ENCODE measurements around the gene XYLT1. TPM values are rescaled to one million over a fixed set of nuclear protein-coding genes. Genes with fewer than 3 reads are reported as not detected.

The XYLT1 gene
- total RNA-seq, 1 experiment from 2014 or later: 1.7 TPM

GRCh38 chr16:17463335-17463734 lies 7.4 kb downstream of the XYLT1 start:
- Histone ChIP-seq H2AFZ (no peak overlapping the region), H3K36me3 (ENCODE audit: low read depth) (no peaks in the 10 kb centered on the region), H3F3A (ENCODE audit: insufficient read depth, low read depth) (no peaks in the 10 kb centered on the region), H3K9me2 (ENCODE audit: insufficient read depth) (no peaks in the 10 kb centered on the region), H3K4me2 (no peak overlapping the region), H3K27ac (no peak overlapping the region), H4K20me1 (ENCODE audit: insufficient read depth) (no peaks in the 10 kb centered on the region), H3K4me1 (replicated peaks; ENCODE audit: insufficient read depth) (no peaks in the 10 kb centered on the region), H3K27me3 (ENCODE audit: insufficient read depth, low read depth) (peaks cover 14% of the 10 kb centered on the region; the same call in 1 of the 2 replicates), H3K4me3 (no peak overlapping the region), H3K9me3 (ENCODE audit: insufficient read depth, low read depth) (no peaks in the 10 kb centered on the region), H3K79me2 (ENCODE audit: low read depth) (no peaks in the 10 kb centered on the region)
- DNase-seq: no peak
- intact Hi-C loops (cut with micrococcal nuclease; ENCODE audit: unreplicated experiment): no loop called here
- TF ChIP-seq, protein P1, sequence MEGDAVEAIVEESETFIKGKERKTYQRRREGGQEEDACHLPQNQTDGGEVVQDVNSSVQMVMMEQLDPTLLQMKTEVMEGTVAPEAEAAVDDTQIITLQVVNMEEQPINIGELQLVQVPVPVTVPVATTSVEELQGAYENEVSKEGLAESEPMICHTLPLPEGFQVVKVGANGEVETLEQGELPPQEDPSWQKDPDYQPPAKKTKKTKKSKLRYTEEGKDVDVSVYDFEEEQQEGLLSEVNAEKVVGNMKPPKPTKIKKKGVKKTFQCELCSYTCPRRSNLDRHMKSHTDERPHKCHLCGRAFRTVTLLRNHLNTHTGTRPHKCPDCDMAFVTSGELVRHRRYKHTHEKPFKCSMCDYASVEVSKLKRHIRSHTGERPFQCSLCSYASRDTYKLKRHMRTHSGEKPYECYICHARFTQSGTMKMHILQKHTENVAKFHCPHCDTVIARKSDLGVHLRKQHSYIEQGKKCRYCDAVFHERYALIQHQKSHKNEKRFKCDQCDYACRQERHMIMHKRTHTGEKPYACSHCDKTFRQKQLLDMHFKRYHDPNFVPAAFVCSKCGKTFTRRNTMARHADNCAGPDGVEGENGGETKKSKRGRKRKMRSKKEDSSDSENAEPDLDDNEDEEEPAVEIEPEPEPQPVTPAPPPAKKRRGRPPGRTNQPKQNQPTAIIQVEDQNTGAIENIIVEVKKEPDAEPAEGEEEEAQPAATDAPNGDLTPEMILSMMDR (conservative IDR thresholded peaks at IDR 0.05): no peak
- no peak for TF ChIP-seq EZH2 (IDR thresholded peaks at IDR 0.05; ENCODE audit: low read depth)
- CTCF ChIA-PET: no interaction called here
- POLR2A ChIA-PET (ENCODE audit: unreplicated experiment): no interaction called here
- BruUV-seq (replicated peaks): no TSS peak

DNA sequence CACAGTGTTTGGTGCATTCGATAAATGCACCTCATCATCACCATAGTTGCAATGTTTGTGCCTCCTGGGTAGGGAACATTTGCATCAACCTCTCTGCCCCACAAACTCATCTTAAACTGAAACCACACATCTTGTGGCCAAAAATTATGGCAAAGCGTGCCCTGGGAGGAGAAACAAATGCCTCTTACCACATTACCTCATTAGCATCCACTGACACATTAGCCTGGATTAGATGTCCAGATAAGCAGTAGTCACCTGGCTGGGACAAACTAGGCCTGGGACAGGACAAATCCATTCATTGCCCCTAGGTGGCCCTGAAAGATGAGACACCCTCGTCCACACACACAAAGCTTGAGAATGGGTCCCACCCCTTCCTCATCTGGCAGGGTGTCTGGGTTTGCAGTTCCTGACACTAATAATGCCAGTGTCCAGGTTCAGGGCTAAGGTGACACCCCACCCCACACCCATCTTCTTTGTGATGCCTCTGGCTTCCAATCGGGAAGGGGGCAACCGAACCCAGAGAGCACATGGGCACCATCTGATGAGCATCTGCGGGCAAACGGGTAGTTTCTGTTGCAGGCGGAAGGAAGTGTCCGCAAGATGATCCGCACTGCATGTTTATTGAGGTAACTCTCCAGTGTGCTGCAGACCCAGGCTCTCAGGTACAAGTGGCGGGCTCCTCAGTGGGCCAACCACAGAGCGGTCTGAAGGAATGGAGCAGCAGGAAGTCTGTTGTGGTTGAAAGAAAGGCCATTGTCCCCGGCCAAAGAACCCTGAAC lies 8.6 kb downstream of the XYLT1 start:
- Histone ChIP-seq H3K4me1 (replicated peaks; ENCODE audit: insufficient read depth) (no peaks in the 10 kb centered on the region), H3K9me3 (ENCODE audit: insufficient read depth, low read depth) (no peaks in the 10 kb centered on the region), H3K9me2 (ENCODE audit: insufficient read depth) (no peaks in the 10 kb centered on the region), H3K4me2 (no peak overlapping the region), H2AFZ (no peak overlapping the region), H3K27me3 (ENCODE audit: insufficient read depth, low read depth) (peaks cover 25% of the 10 kb centered on the region; the same call in 1 of the 2 replicates), H4K20me1 (ENCODE audit: insufficient read depth) (no peaks in the 10 kb centered on the region), H3K4me3 (no peak overlapping the region), H3F3A (ENCODE audit: insufficient read depth, low read depth) (no peaks in the 10 kb centered on the region), H3K79me2 (ENCODE audit: low read depth) (no peaks in the 10 kb centered on the region), H3K36me3 (ENCODE audit: low read depth) (no peaks in the 10 kb centered on the region), H3K27ac (no peak overlapping the region)
- ChIA-PET CTCF (no interaction called here), POLR2A (ENCODE audit: unreplicated experiment) (no interaction called here)
- no TSS peak for BruUV-seq (replicated peaks)
- intact Hi-C loops (cut with micrococcal nuclease; ENCODE audit: unreplicated experiment): no loop called here
- no peak for DNase-seq
- no peak for TF ChIP-seq EZH2 (IDR thresholded peaks at IDR 0.05; ENCODE audit: low read depth)

GRCh38 chr16:17460890-17461289 lies 9.9 kb downstream of the XYLT1 start:
- no peaks in the 10 kb centered on the region for H3K79me2 ChIP-seq (ENCODE audit: low read depth)
- H3K9me3 ChIP-seq (ENCODE audit: insufficient read depth, low read depth): no peaks in the 10 kb centered on the region
- H3K36me3 ChIP-seq (ENCODE audit: low read depth): no peaks in the 10 kb centered on the region
- H3F3A ChIP-seq (ENCODE audit: insufficient read depth, low read depth): no peaks in the 10 kb centered on the region
- no peak overlapping the region for H3K4me3 ChIP-seq
- no TSS peak for BruUV-seq (replicated peaks)
- H3K4me2 ChIP-seq: no peak overlapping the region
- no peaks in the 10 kb centered on the region for H3K4me1 ChIP-seq (replicated peaks; ENCODE audit: insufficient read depth)
- H4K20me1 ChIP-seq (ENCODE audit: insufficient read depth): no peaks in the 10 kb centered on the region
- ChIA-PET POLR2A (ENCODE audit: unreplicated experiment) (no interaction called here), CTCF (no interaction called here)
- no peak overlapping the region for H2AFZ ChIP-seq
- intact Hi-C loops (cut with micrococcal nuclease; ENCODE audit: unreplicated experiment): no loop called here
- no peak for TF ChIP-seq EZH2 (IDR thresholded peaks at IDR 0.05; ENCODE audit: low read depth)
- TF ChIP-seq, protein P1 (conservative IDR thresholded peaks at IDR 0.05): no peak
- H3K27ac ChIP-seq: no peak overlapping the region
- no peaks in the 10 kb centered on the region for H3K9me2 ChIP-seq (ENCODE audit: insufficient read depth)
- H3K27me3 ChIP-seq (ENCODE audit: insufficient read depth, low read depth): peaks cover 27% of the 10 kb centered on the region; the same call in 1 of the 2 replicates
- no peak for DNase-seq

Data from PC-9 (cell line).